A549 (cell line): ENCODE results near the gene XAGE3. TPM values are rescaled to one million over a fixed set of nuclear protein-coding genes. Genes with fewer than 3 reads are reported as not detected.

ENCODE experiments used
- ATAC-seq, 2 experiments: fragments of 200-7000 bp in 1 of 2; fragments of >200 bp in 1 of 2; cut with Nextera tagmentation in 1 of 2; cut with Tn5 transposase in 1 of 2; 3 replicates each; pipeline versions ENCODE4 v1.8.0 to v1.9.1; 2018 to 2020; ENCODE audit warnings: mild to moderate bottlenecking in 1 of 2, moderate library complexity in 1 of 2
- CTCF ChIA-PET: fragments of 300-600 bp; sonication (Branson Sonifier 250); formaldehyde crosslinking; extraction: SDS; loops from one replicate; lab custom pipeline; 2021; ENCODE audit warnings: antibody characterized with exemption, inconsistent platforms; lab: Yijun Ruan, JAX
- POLR2A ChIA-PET: fragments of 350-600 bp; formaldehyde crosslinking; extraction: SDS; loops from one replicate; lab custom pipeline; 2021; ENCODE audit warnings: antibody characterized with exemption, inconsistent platforms; lab: Yijun Ruan, JAX
- DNase-seq, 2 experiments: peaks; one replicate each; pipeline versions ENCODE4 v3.0.0 to v3.0.0-alpha.2; 2011 to 2016; ENCODE audit warnings: low read depth in 1 of 2, low spot score in 1 of 2
- FAIRE-seq: peaks from 2 replicates; lab custom pipeline; 2011; peaks lifted over from hg19 to GRCh38; lab: Jason Lieb, UNC
- H3K27ac ChIP-seq, 2 experiments: fragments of >200 bp; sonication (Bioruptor Twin); formaldehyde crosslinking; 3 replicates each; pipeline ENCODE4 v1.5.1; 2016 to 2017
- H3K4me1 ChIP-seq: fragments of >200 bp; sonication (Bioruptor Twin); formaldehyde crosslinking; 3 replicates; pipeline ENCODE4 v1.6.1; 2016
- H3K4me2 ChIP-seq: fragments of >200 bp; sonication (Bioruptor Twin); formaldehyde crosslinking; 3 replicates; pipeline ENCODE4 v1.6.1; 2016
- H3K4me3 ChIP-seq: fragments of >200 bp; sonication (Bioruptor Twin); formaldehyde crosslinking; 3 replicates; pipeline ENCODE4 v1.5.1; 2016
- H3K9me3 ChIP-seq: fragments of >200 bp; sonication (Bioruptor Twin); formaldehyde crosslinking; 3 replicates; pipeline ENCODE4 v1.6.1; 2016
- BHLHE40 ChIP-seq: IDR thresholded peaks from 2 replicates; pipeline ENCODE4 v1.6.1; 2012; ENCODE audit warnings: low read depth, low read length, inconsistent platforms
- EHF ChIP-seq: fragments of 250-450 bp; sonication (Bioruptor Pico); IDR thresholded peaks from 2 replicates; pipeline ENCODE4 v1.5.0; 2020; ENCODE audit warnings: mild to moderate bottlenecking
- EHMT2 ChIP-seq: fragments of 200-600 bp; sonication (generic); IDR thresholded peaks from 2 replicates; pipeline ENCODE4 v1.6.1; 2016; ENCODE audit warnings: antibody characterized with exemption, low read depth, mild to moderate bottlenecking, moderate library complexity
- FOSL2 ChIP-seq, 2 experiments: fragments of 450-650 bp in 1 of 2; fragments of >200 bp in 1 of 2; sonication (Bioruptor Twin) in 1 of 2; formaldehyde crosslinking; IDR thresholded peaks; 2 replicates each; pipeline versions ENCODE4 v1.5.0 to v1.6.1; 2016 to 2020; ENCODE audit warnings: mild to moderate bottlenecking in 1 of 2, moderate library complexity in 1 of 2
- GATA3 ChIP-seq: IDR thresholded peaks from 2 replicates; pipeline ENCODE4 v1.6.1; 2012; ENCODE audit warnings: borderline replicate concordance
- KDM5A ChIP-seq: fragments of 200-600 bp; sonication (generic); IDR thresholded peaks from 2 replicates; pipeline ENCODE4 v1.6.1; 2016; ENCODE audit warnings: antibody characterized with exemption, mild to moderate bottlenecking
- MAFK ChIP-seq: fragments of 450-650 bp; IDR thresholded peaks from 2 replicates; pipeline ENCODE4 v1.6.1; 2014; ENCODE audit not compliant: partially characterized antibody
- NPAS2 ChIP-seq: fragments of 250-450 bp; sonication (Bioruptor Pico); IDR thresholded peaks from 2 replicates; pipeline ENCODE4 v1.8.0; 2022; ENCODE audit warnings: mild to moderate bottlenecking, moderate library complexity, borderline replicate concordance
- POLR2A ChIP-seq: IDR thresholded peaks from 2 replicates; pipeline ENCODE4 v1.6.1; 2012; ENCODE audit warnings: mild to moderate bottlenecking, low read length
- RFX5 ChIP-seq: fragments of 450-650 bp; IDR thresholded peaks from 2 replicates; pipeline ENCODE4 v1.7.1; 2014; ENCODE audit warnings: antibody characterized with exemption, mild to moderate bottlenecking, moderate library complexity
- ZC3H11A ChIP-seq: fragments of 450-650 bp; IDR thresholded peaks from 2 replicates; pipeline ENCODE4 v1.6.1; 2014; ENCODE audit warnings: antibody characterized with exemption, mild to moderate bottlenecking
- ZFP36 ChIP-seq: fragments of 450-650 bp; IDR thresholded peaks from 2 replicates; pipeline ENCODE4 v1.6.1; 2014; ENCODE audit warnings: borderline replicate concordance; ENCODE audit not compliant: partially characterized antibody
- ZSCAN20 ChIP-seq: fragments of 250-450 bp; sonication (Bioruptor Pico); IDR thresholded peaks from 2 replicates; pipeline ENCODE4 v1.8.0; 2022; ENCODE audit warnings: mild to moderate bottlenecking, moderate library complexity
- WGBS: methylation state at CpG from one replicate; pipeline ENCODE4 v1.1.6; 2017; ENCODE audit errors: missing lambda C conversion rate; 5-methylcytosine and 5-hydroxymethylcytosine counted together
- polyA plus RNA-seq, 4 experiments: library from polyadenylated mRNA; depleted of rRNA in 3 of 4; stranded (reverse); fragments of >200 nt; fragmentation: RNase III in 1 of 4; extraction: RNeasy Plus Mini Kit Qiagen cat#74134 plus additional on column Dnase treatment in 1 of 4; gene quantifications; 2 replicates in 3 of 4; 3 replicates in 1 of 4; pipeline ENCODE4 v1.2.3, GENCODE V29; 2011 to 2017
- TF ChIP-seq, protein P1 (sequence below): IDR thresholded peaks from 2 replicates; pipeline ENCODE4 v1.6.1; 2012

The XAGE3 gene
- polyA plus RNA-seq, 2 of the 4 experiments (the other 2 are of a cell fraction): not detected

DNA sequence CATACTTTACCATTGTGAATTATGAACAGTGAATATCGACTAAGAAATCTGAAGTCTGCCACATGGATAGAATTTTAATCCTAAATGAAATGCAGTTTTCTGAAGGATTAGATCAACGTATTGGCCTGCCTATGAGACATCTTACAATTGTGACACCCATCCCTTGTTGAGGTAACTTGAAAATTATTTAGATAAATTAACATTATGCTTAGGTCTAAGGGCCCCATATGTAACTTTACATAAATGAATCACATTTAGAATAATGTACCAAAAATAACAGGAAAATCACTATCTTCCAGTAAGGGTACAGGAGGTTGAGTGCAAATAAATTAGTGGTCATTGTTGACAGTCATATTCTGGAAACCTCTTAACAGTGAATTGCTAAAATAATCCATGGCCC is 43.3 kb downstream of the XAGE3 start:
- no peak for DNase-seq
- Histone ChIP-seq H3K27ac (no peak overlapping the region), H3K9me3 (no peaks in the 10 kb centered on the region), H3K4me2 (no peak overlapping the region), H3K4me3 (no peak overlapping the region), H3K4me1 (no peaks in the 10 kb centered on the region)
- ChIA-PET CTCF (no interaction called here), POLR2A (no interaction called here)
- TF ChIP-seq GATA3: no peak
- ATAC-seq: no peak
- WGBS: 8% methylated on average over 2 of the region's 2 CpGs
- peak; percentile 92 for FAIRE-seq

DNA sequence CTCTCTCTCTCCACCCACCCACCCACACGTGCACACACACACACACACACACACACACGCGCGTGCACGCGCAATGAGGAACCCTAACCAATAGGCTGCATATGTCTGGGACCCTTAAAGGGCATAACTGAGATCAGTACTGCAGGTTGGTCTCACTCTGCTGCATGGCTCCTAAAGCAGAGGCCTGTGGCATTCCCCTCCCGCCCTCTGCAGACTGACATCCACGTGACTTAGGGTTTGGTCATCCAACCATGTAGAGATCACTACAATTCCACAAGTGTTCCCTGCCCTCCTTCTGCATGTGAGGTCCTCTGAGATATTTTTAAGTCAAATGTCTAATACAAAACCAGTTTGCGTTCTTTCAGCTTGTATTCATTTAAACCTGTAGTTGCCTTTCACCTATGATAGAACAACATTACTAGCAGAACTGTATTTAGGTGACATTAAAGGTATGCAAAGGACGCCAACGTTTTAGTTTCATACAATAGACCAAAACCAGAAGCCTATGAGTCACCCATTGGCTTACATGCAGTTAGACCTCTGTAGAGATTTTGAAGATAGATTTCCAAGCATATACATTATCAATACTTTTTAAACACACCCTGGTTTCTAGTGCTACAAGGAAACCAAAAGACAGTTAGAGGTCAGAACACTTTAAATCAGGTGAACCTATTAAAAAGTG is 46.7 kb downstream of the XAGE3 start:
- Histone ChIP-seq H3K4me2 (no peak overlapping the region), H3K4me3 (no peak overlapping the region), H3K27ac (no peak overlapping the region), H3K9me3 (no peaks in the 10 kb centered on the region), H3K4me1 (no peaks in the 10 kb centered on the region)
- ChIA-PET POLR2A (no interaction called here), CTCF (no interaction called here)
- DNase-seq: no peak
- no peak for FAIRE-seq
- ATAC-seq: no peak
- WGBS: 8% methylated on average over 5 of the region's 11 CpGs
- TF ChIP-seq GATA3 (no peak), ZC3H11A (no peak), ZFP36 (no peak), POLR2A (no peak), KDM5A (no peak), EHMT2 (no peak), ZSCAN20 (CRISPR knock-in tag) (no peak), FOSL2 (IDR thresholded peaks at IDR 0.05) (no peak), FOSL2 (CRISPR knock-in tag; IDR thresholded peaks at IDR 0.05) (no peak), NPAS2 (CRISPR knock-in tag) (no peak), EHF (CRISPR knock-in tag) (no peak), BHLHE40 (no peak)
- TF ChIP-seq, protein P1, sequence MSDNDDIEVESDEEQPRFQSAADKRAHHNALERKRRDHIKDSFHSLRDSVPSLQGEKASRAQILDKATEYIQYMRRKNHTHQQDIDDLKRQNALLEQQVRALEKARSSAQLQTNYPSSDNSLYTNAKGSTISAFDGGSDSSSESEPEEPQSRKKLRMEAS: no peak

DNA sequence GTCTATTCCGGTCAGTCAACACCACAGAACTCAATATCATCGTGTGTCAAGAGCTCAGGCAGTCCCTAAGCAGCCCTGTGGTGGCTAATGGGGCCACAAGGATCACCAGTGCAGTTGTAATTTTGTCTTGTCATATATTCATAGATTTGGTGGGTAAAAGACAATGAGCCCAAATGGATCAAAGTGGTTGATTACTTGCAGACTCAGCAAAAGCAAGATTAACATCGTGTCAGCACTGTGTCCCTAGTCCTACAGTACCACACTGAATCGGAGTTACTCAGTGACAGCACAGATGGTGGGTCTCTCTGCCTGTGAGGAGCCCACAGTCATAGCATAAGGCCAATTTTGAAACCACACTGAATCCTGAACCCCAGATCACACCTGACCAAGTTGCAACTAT is 48.1 kb downstream of the XAGE3 start:
- FAIRE-seq (no peak), DNase-seq (no peak), ATAC-seq (no peak)
- Histone ChIP-seq H3K27ac (no peak overlapping the region), H3K4me2 (no peak overlapping the region), H3K4me1 (no peaks in the 10 kb centered on the region), H3K4me3 (no peak overlapping the region), H3K9me3 (no peaks in the 10 kb centered on the region)
- ChIA-PET POLR2A (no interaction called here), CTCF (no interaction called here)
- peak; percentile 68 for TF ChIP-seq MAFK
- no peak for TF ChIP-seq RFX5
- TF ChIP-seq EHF (CRISPR knock-in tag): no peak
- WGBS: 3% methylated on average over 4 of the region's 4 CpGs

Other genes starting within 250 kb of the XAGE3 start
- not detected in 2 replicates for gene SSX7, start 213.2 kb downstream of the XAGE3 start, polyA plus RNA-seq (2011; rRNA removed)
- gene SSX7, start 213.2 kb downstream of the XAGE3 start, polyA plus RNA-seq (2017; fragmentation: RNase III; extraction: RNeasy Plus Mini Kit Qiagen cat#74134 plus additional on column Dnase treatment): not detected in 3 replicates
- not detected in 2 replicates for gene SSX2, start 160.9 kb downstream of the XAGE3 start, polyA plus RNA-seq (2011; rRNA removed)
- gene SSX2, start 160.9 kb downstream of the XAGE3 start, polyA plus RNA-seq (2017; fragmentation: RNase III; extraction: RNeasy Plus Mini Kit Qiagen cat#74134 plus additional on column Dnase treatment): not detected in 3 replicates
- gene SSX2B, start 116.8 kb downstream of the XAGE3 start, polyA plus RNA-seq (2011; rRNA removed): not detected in 2 replicates
- gene SSX2B, start 116.8 kb downstream of the XAGE3 start, polyA plus RNA-seq (2017; fragmentation: RNase III; extraction: RNeasy Plus Mini Kit Qiagen cat#74134 plus additional on column Dnase treatment): not detected in 3 replicates
- 0.07 TPM in 1 of 2 replicates, not detected in the other for gene SPANXN5, start 70.7 kb downstream of the XAGE3 start, polyA plus RNA-seq (2011; rRNA removed)
- gene SPANXN5, start 70.7 kb downstream of the XAGE3 start, polyA plus RNA-seq (2017; fragmentation: RNase III; extraction: RNeasy Plus Mini Kit Qiagen cat#74134 plus additional on column Dnase treatment): not detected in 3 replicates
- not detected in 2 replicates for gene XAGE5, start 56.8 kb downstream of the XAGE3 start, polyA plus RNA-seq (2011; rRNA removed)
- not detected in 3 replicates for gene XAGE5, start 56.8 kb downstream of the XAGE3 start, polyA plus RNA-seq (2017; fragmentation: RNase III; extraction: RNeasy Plus Mini Kit Qiagen cat#74134 plus additional on column Dnase treatment)
- 18.1 and 29.6 TPM in 2 replicates for gene FAM156B, start 29.2 kb upstream of the XAGE3 start, polyA plus RNA-seq (2011; rRNA removed)
- 10.4 to 12.2 TPM (median 11.5 TPM) in 3 replicates for gene FAM156B, start 29.2 kb upstream of the XAGE3 start, polyA plus RNA-seq (2017; fragmentation: RNase III; extraction: RNeasy Plus Mini Kit Qiagen cat#74134 plus additional on column Dnase treatment)
- 18.2 and 22.6 TPM in 2 replicates for gene FAM156A, start 90.4 kb upstream of the XAGE3 start, polyA plus RNA-seq (2011; rRNA removed)
- 19.8 to 24.8 TPM (median 20.1 TPM) in 3 replicates for gene FAM156A, start 90.4 kb upstream of the XAGE3 start, polyA plus RNA-seq (2017; fragmentation: RNase III; extraction: RNeasy Plus Mini Kit Qiagen cat#74134 plus additional on column Dnase treatment)
- gene GPR173, start 180.7 kb upstream of the XAGE3 start, polyA plus RNA-seq (2011; rRNA removed): 0.03 TPM in 1 of 2 replicates, not detected in the other
- gene GPR173, start 180.7 kb upstream of the XAGE3 start, polyA plus RNA-seq (2017; fragmentation: RNase III; extraction: RNeasy Plus Mini Kit Qiagen cat#74134 plus additional on column Dnase treatment): not detected in 3 replicates
- gene TSPYL2, start 214.3 kb upstream of the XAGE3 start, polyA plus RNA-seq (2011; rRNA removed): 25.2 and 27.2 TPM in 2 replicates
- 19.9 to 30.0 TPM (median 24.9 TPM) in 3 replicates for gene TSPYL2, start 214.3 kb upstream of the XAGE3 start, polyA plus RNA-seq (2017; fragmentation: RNase III; extraction: RNeasy Plus Mini Kit Qiagen cat#74134 plus additional on column Dnase treatment)
- 5.3 and 5.7 TPM in 2 replicates for gene KANTR, start 226.1 kb upstream of the XAGE3 start, polyA plus RNA-seq (2011; rRNA removed)
- gene KANTR, start 226.1 kb upstream of the XAGE3 start, polyA plus RNA-seq (2017; fragmentation: RNase III; extraction: RNeasy Plus Mini Kit Qiagen cat#74134 plus additional on column Dnase treatment): 2.4 to 3.3 TPM (median 2.6 TPM) in 3 replicates